Measurements from ENCODE around the gene ROR2.

The ROR2 gene

GRCh38 chr9:91534374-91534773 is 415.7 kb downstream of the ROR2 start:
- DNase-seq (ENCODE audit: low read depth), result no peak
- TF ChIP-seq CTCF (IDR thresholded peaks at IDR 0.05; ENCODE audit: low read length, missing control alignments), result no peak
- H3K4me3 ChIP-seq (replicated peaks; ENCODE audit: low read depth, low read length), result no peak overlapping the region

- no peak for TF ChIP-seq CTCF (IDR thresholded peaks at IDR 0.05; ENCODE audit: low read length, missing control alignments)
- DNase-seq (ENCODE audit: low read depth), result no peak
- no peak overlapping the region for H3K4me3 ChIP-seq (replicated peaks; ENCODE audit: low read depth, low read length)
Observed at GRCh38 chr9:91533382-91533781, 416.6 kb downstream of the ROR2 start.

GRCh38 chr9:91532325-91532724 is 417.7 kb downstream of the ROR2 start:
- H3K4me3 ChIP-seq (replicated peaks; ENCODE audit: low read depth, low read length), result no peak overlapping the region
- no peak for DNase-seq (ENCODE audit: low read depth)
- TF ChIP-seq CTCF (IDR thresholded peaks at IDR 0.05; ENCODE audit: low read length, missing control alignments), result no peak

GRCh38 chr9:91530829-91531228 is 419.2 kb downstream of the ROR2 start:
- no peak overlapping the region for H3K4me3 ChIP-seq (replicated peaks; ENCODE audit: low read depth, low read length)
- DNase-seq (ENCODE audit: low read depth), result peak; percentile 47
- TF ChIP-seq CTCF (IDR thresholded peaks at IDR 0.05; ENCODE audit: low read length, missing control alignments), result no peak

- H3K4me3 ChIP-seq (replicated peaks; ENCODE audit: low read depth, low read length), result no peak overlapping the region
- DNase-seq (ENCODE audit: low read depth), result no peak
- TF ChIP-seq CTCF (IDR thresholded peaks at IDR 0.05; ENCODE audit: low read length, missing control alignments), result no peak
Observed at GRCh38 chr9:91522481-91522880, 427.5 kb downstream of the ROR2 start.

GRCh38 chr9:91519520-91520277 is 430.3 kb downstream of the ROR2 start:
- no peak overlapping the region for H3K4me3 ChIP-seq (replicated peaks; ENCODE audit: low read depth, low read length)
- no peak for TF ChIP-seq CTCF (IDR thresholded peaks at IDR 0.05; ENCODE audit: low read length, missing control alignments)
- no peak for DNase-seq (ENCODE audit: low read depth)

GRCh38 chr9:91518462-91518861 is 431.6 kb downstream of the ROR2 start:
- DNase-seq (ENCODE audit: low read depth), result no peak
- TF ChIP-seq CTCF (IDR thresholded peaks at IDR 0.05; ENCODE audit: low read length, missing control alignments), result no peak
- H3K4me3 ChIP-seq (replicated peaks; ENCODE audit: low read depth, low read length), result no peak overlapping the region

Measured in fibroblast of pulmonary artery (primary cell).